SK-N-SH (cell line): Measurements from ENCODE around the gene EBLN1. TPM values are rescaled to one million over a fixed set of nuclear protein-coding genes. Genes with fewer than 3 reads are reported as not detected.

Experiments
- CTCF ChIA-PET: fragments of 300-600, 350-600 bp; formaldehyde crosslinking; extraction: SDS; loops from one replicate; lab custom pipeline; 2021; lab: Yijun Ruan, JAX
- POLR2A ChIA-PET: fragments of 350-600 bp; sonication (Branson Sonifier 250); formaldehyde crosslinking; extraction: SDS; loops from one replicate; lab custom pipeline; 2020; ENCODE audit warnings: antibody characterized with exemption, inconsistent platforms; lab: Yijun Ruan, JAX
- DNase-seq: peaks from one replicate; pipeline ENCODE4 v3.0.0; 2012
- H2AFZ ChIP-seq: fragments of 200-600 bp; sonication (generic); 2 replicates; pipeline ENCODE4 v1.8.1; 2016; ENCODE audit warnings: antibody characterized with exemption, mild to moderate bottlenecking, low read depth
- H3F3A ChIP-seq: fragments of 200-600 bp; sonication (generic); replicated peaks from 2 replicates; pipeline ENCODE3; 2016; ENCODE audit warnings: antibody characterized with exemption, mild to moderate bottlenecking; ENCODE audit not compliant: insufficient read depth
- H3K27ac ChIP-seq, 2 experiments: fragments of 200-500 bp in 1 of 2; fragments of 200-600 bp in 1 of 2; sonication (Bioruptor generic) in 1 of 2; sonication (generic), shearing (Covaris generic) in 1 of 2; 2 replicates each; pipeline versions ENCODE4 v1.5.1 to v1.6.1; 2014 to 2016; ENCODE audit warnings: low read depth in 2 of 2, inconsistent platforms in 1 of 2, low read length in 1 of 2, mild to moderate bottlenecking in 1 of 2, mixed read lengths in 1 of 2
- H3K27me3 ChIP-seq: fragments of 200-600 bp; sonication (generic), shearing (Covaris generic); 2 replicates; pipeline ENCODE4 v1.6.1; 2016; ENCODE audit warnings: mixed run types; ENCODE audit not compliant: insufficient read depth
- H3K36me3 ChIP-seq, 2 experiments: fragments of 200-500 bp in 1 of 2; fragments of 200-600 bp in 1 of 2; sonication (Bioruptor generic) in 1 of 2; sonication (generic) in 1 of 2; replicated peaks in 1 of 2; 2 replicates each; pipeline versions ENCODE3 to v1.5.1; 2014 to 2016; ENCODE audit warnings: low read length in 1 of 2, mild to moderate bottlenecking in 1 of 2; ENCODE audit not compliant: insufficient read depth in 2 of 2, control insufficient read depth in 1 of 2
- H3K4me1 ChIP-seq, 2 experiments: fragments of 200-500 bp in 1 of 2; fragments of 200-600 bp in 1 of 2; sonication (Bioruptor generic) in 1 of 2; sonication (generic), shearing (Covaris generic) in 1 of 2; 2 replicates each; pipeline versions ENCODE4 v1.5.1 to v1.6.1; 2014 to 2016; ENCODE audit warnings: low read depth in 1 of 2, low read length in 1 of 2, mixed run types in 1 of 2; ENCODE audit not compliant: insufficient read depth in 2 of 2, control insufficient read depth in 1 of 2
- H3K4me2 ChIP-seq: fragments of 200-600 bp; sonication (generic), shearing (Covaris generic); 2 replicates; pipeline ENCODE4 v1.6.1; 2017; ENCODE audit warnings: mixed run types
- H3K4me3 ChIP-seq, 2 experiments: fragments of 200-500 bp in 1 of 2; fragments of 200-600 bp in 1 of 2; sonication (Bioruptor generic) in 1 of 2; sonication (generic), shearing (Covaris generic) in 1 of 2; 2 replicates each; pipeline versions ENCODE4 v1.5.1 to v1.8.1; 2014 to 2016; ENCODE audit warnings: low read depth in 2 of 2, inconsistent platforms in 1 of 2, low read length in 1 of 2, mild to moderate bottlenecking in 1 of 2, mixed read lengths in 1 of 2, moderate library complexity in 1 of 2
- H3K79me2 ChIP-seq: fragments of 200-600 bp; sonication (generic); 2 replicates; pipeline ENCODE4 v1.8.1; 2017; ENCODE audit warnings: mild to moderate bottlenecking; ENCODE audit not compliant: insufficient read depth
- H3K9ac ChIP-seq: fragments of 200-600 bp; sonication (generic); 2 replicates; pipeline ENCODE4 v1.6.1; 2017; ENCODE audit warnings: mixed run types
- H3K9me2 ChIP-seq: fragments of 200-600 bp; sonication (generic); 2 replicates; pipeline ENCODE4 v1.6.1; 2017; ENCODE audit warnings: mixed run types
- H3K9me3 ChIP-seq: fragments of 200-600 bp; sonication (generic); 2 replicates; pipeline ENCODE4 v1.6.1; 2017; ENCODE audit warnings: mixed run types, mild to moderate bottlenecking, moderate library complexity
- H4K20me1 ChIP-seq: fragments of 200-600 bp; sonication (generic); 2 replicates; pipeline ENCODE4 v1.6.1; 2017; ENCODE audit warnings: mild to moderate bottlenecking, mixed run types; ENCODE audit not compliant: insufficient read depth
- ELF1 ChIP-seq: IDR thresholded peaks from 2 replicates; pipeline ENCODE4 v1.4.0; 2012
- EZH2phosphoT487 ChIP-seq: fragments of 200-600 bp; sonication (generic); IDR thresholded peaks from 2 replicates; pipeline ENCODE4 v1.6.1; 2017; ENCODE audit warnings: low read depth, mixed run types, mild to moderate bottlenecking, antibody characterized with exemption, moderate library complexity, borderline replicate concordance
- FOXJ3 ChIP-seq: sonication (generic); formaldehyde crosslinking; IDR thresholded peaks from 2 replicates; pipeline ENCODE4 v1.5.1; 2020; ENCODE audit warnings: mild to moderate bottlenecking, missing genetic modification reagents
- FOXM1 ChIP-seq: IDR thresholded peaks from 2 replicates; pipeline ENCODE4 v1.4.0; 2012; ENCODE audit warnings: low read depth, mild to moderate bottlenecking
- IRF3 ChIP-seq: fragments of 150-350 bp; IDR thresholded peaks from 2 replicates; pipeline ENCODE4 v1.6.1; 2016; ENCODE audit warnings: mild to moderate bottlenecking, low read depth, low read length
- JUND ChIP-seq: IDR thresholded peaks from 2 replicates; pipeline ENCODE4 v1.4.0; 2012
- MEF2A ChIP-seq: IDR thresholded peaks from 2 replicates; pipeline ENCODE4 v1.4.0; 2012; ENCODE audit warnings: low read depth, borderline replicate concordance
- POLR2AphosphoS5 ChIP-seq: IDR thresholded peaks from 2 replicates; pipeline ENCODE4 v1.6.1; 2012; ENCODE audit warnings: low read depth, low read length
- RAD21 ChIP-seq: IDR thresholded peaks from 2 replicates; pipeline ENCODE4 v1.6.1; 2012; ENCODE audit warnings: mild to moderate bottlenecking, low read length
- RCOR1 ChIP-seq: fragments of 150-350 bp; IDR thresholded peaks from 2 replicates; pipeline ENCODE4 v1.6.1; 2017; ENCODE audit warnings: antibody characterized with exemption, low read length
- RFX5 ChIP-seq: IDR thresholded peaks from 2 replicates; pipeline ENCODE4 v1.6.1; 2012; ENCODE audit warnings: mild to moderate bottlenecking, improper control_type of control experiment, low read length
- RXRA ChIP-seq: IDR thresholded peaks from 2 replicates; pipeline ENCODE4 v1.4.0; 2012; ENCODE audit warnings: low read depth, mild to moderate bottlenecking, borderline replicate concordance
- SIN3A ChIP-seq: IDR thresholded peaks from 2 replicates; pipeline ENCODE4 v1.6.1; 2012; ENCODE audit warnings: low read depth, mild to moderate bottlenecking, low read length, moderate library complexity, borderline replicate concordance
- SMC3 ChIP-seq: IDR thresholded peaks from 2 replicates; pipeline ENCODE4 v1.6.1; 2012; ENCODE audit warnings: low read depth, low read length, improper control_type of control experiment
- TEAD4 ChIP-seq: IDR thresholded peaks from 2 replicates; pipeline ENCODE4 v1.4.0; 2012; ENCODE audit warnings: mild to moderate bottlenecking, borderline replicate concordance; ENCODE audit not compliant: insufficient read depth
- USF1 ChIP-seq: IDR thresholded peaks from 2 replicates; pipeline ENCODE4 v1.4.0; 2012; ENCODE audit warnings: low read depth, borderline replicate concordance
- ZBTB33 ChIP-seq: IDR thresholded peaks from 2 replicates; pipeline ENCODE4 v1.4.0; 2012; ENCODE audit warnings: low read depth, borderline replicate concordance
- WGBS: methylation state at CpG from one replicate; pipeline ENCODE4 v1.1.6; 2017; ENCODE audit warnings: low lambda C conversion rate; 5-methylcytosine and 5-hydroxymethylcytosine counted together
- polyA plus RNA-seq, 3 experiments: library from polyadenylated mRNA; depleted of rRNA; stranded (reverse); fragments of >200 nt; gene quantifications; 2 replicates each; pipeline ENCODE4 v1.2.3, GENCODE V29; 2012
- TF ChIP-seq, protein P1 (sequence below): fragments of 200-600 bp; sonication (generic); IDR thresholded peaks from 2 replicates; pipeline ENCODE4 v1.6.1; 2017; ENCODE audit warnings: antibody characterized with exemption, mild to moderate bottlenecking, moderate library complexity
- TF ChIP-seq, protein P2 (sequence below): IDR thresholded peaks from 2 replicates; pipeline ENCODE4; 2012
- TF ChIP-seq, protein P3 (sequence below): fragments of 150-350 bp; IDR thresholded peaks from 2 replicates; pipeline ENCODE4 v1.6.1; 2017; ENCODE audit warnings: antibody characterized with exemption, low read length, low read depth, borderline replicate concordance

The EBLN1 gene
- polyA plus RNA-seq, 1 of the 3 experiments (the other 2 are of a cell fraction): not detected

GRCh38 chr10:22263106-22263505, 45.3 kb upstream of the EBLN1 start:
- WGBS: 42% methylated on average over 2 of the region's 2 CpGs
- POLR2A ChIA-PET: interaction anchor here (1.1 kb wide), 1 partner anchor 53 kb away, joined by 3 read pairs; no protein-coding TSS in a partner anchor
- no peaks in the 10 kb centered on the region for H3K36me3 ChIP-seq
- H3K4me3 ChIP-seq: no peak overlapping the region
- H3K4me1 ChIP-seq: no peaks in the 10 kb centered on the region
- no peaks in the 10 kb centered on the region for H4K20me1 ChIP-seq
- H3K9ac ChIP-seq: no peak overlapping the region
- H3K79me2 ChIP-seq: no peaks in the 10 kb centered on the region
- H3K27ac ChIP-seq: no peak overlapping the region
- no peaks in the 10 kb centered on the region for H3K9me2 ChIP-seq
- no peak overlapping the region for H3K4me2 ChIP-seq
- no peak for TF ChIP-seq RXRA
- TF ChIP-seq EZH2phosphoT487: no peak
- TF ChIP-seq SIN3A: no peak
- no peak for TF ChIP-seq TEAD4
- TF ChIP-seq IRF3: no peak
- no peak for TF ChIP-seq RCOR1
- TF ChIP-seq POLR2AphosphoS5: no peak
- TF ChIP-seq RFX5: no peak
- no peak for TF ChIP-seq RAD21
- no peak for TF ChIP-seq ELF1
- no peak for TF ChIP-seq USF1
- no peak for TF ChIP-seq ZBTB33
- TF ChIP-seq, protein P1, sequence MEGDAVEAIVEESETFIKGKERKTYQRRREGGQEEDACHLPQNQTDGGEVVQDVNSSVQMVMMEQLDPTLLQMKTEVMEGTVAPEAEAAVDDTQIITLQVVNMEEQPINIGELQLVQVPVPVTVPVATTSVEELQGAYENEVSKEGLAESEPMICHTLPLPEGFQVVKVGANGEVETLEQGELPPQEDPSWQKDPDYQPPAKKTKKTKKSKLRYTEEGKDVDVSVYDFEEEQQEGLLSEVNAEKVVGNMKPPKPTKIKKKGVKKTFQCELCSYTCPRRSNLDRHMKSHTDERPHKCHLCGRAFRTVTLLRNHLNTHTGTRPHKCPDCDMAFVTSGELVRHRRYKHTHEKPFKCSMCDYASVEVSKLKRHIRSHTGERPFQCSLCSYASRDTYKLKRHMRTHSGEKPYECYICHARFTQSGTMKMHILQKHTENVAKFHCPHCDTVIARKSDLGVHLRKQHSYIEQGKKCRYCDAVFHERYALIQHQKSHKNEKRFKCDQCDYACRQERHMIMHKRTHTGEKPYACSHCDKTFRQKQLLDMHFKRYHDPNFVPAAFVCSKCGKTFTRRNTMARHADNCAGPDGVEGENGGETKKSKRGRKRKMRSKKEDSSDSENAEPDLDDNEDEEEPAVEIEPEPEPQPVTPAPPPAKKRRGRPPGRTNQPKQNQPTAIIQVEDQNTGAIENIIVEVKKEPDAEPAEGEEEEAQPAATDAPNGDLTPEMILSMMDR: no peak
- no peak for TF ChIP-seq JUND
- TF ChIP-seq SMC3: no peak
- no peak for TF ChIP-seq FOXJ3
- no peak for TF ChIP-seq MEF2A
- TF ChIP-seq, protein P2, sequence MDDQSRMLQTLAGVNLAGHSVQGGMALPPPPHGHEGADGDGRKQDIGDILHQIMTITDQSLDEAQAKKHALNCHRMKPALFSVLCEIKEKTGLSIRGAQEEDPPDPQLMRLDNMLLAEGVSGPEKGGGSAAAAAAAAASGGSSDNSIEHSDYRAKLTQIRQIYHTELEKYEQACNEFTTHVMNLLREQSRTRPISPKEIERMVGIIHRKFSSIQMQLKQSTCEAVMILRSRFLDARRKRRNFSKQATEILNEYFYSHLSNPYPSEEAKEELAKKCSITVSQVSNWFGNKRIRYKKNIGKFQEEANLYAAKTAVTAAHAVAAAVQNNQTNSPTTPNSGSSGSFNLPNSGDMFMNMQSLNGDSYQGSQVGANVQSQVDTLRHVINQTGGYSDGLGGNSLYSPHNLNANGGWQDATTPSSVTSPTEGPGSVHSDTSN: no peak
- TF ChIP-seq, protein P3, sequence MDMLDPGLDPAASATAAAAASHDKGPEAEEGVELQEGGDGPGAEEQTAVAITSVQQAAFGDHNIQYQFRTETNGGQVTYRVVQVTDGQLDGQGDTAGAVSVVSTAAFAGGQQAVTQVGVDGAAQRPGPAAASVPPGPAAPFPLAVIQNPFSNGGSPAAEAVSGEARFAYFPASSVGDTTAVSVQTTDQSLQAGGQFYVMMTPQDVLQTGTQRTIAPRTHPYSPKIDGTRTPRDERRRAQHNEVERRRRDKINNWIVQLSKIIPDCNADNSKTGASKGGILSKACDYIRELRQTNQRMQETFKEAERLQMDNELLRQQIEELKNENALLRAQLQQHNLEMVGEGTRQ: no peak
- no peak for TF ChIP-seq FOXM1
- no peak overlapping the region for H2AFZ ChIP-seq
- no peak for DNase-seq
- CTCF ChIA-PET: no interaction called here
- no peaks in the 10 kb centered on the region; the same call in 1 of the 2 replicates for H3K27me3 ChIP-seq
- no peaks in the 10 kb centered on the region for H3F3A ChIP-seq
- no peaks in the 10 kb centered on the region for H3K9me3 ChIP-seq
